Astrocyte of the spinal cord (primary cell): ENCODE results near the gene CKMT2.

Experiments used
- DNase-seq: peaks from one replicate; pipeline ENCODE4 v3.0.0; 2011; ENCODE audit warnings: low read depth, low spot score
- H3K4me3 ChIP-seq: 2 replicates; pipeline ENCODE4 v1.5.1; 2011; ENCODE audit warnings: low read depth, mild to moderate bottlenecking, low read length, moderate library complexity
- in situ Hi-C: cut with HindIII; loops from 2 replicates; pipeline ENCODE4 v1.10.0; 2017; ENCODE audit warnings: low sequenced_read_pairs
- TF ChIP-seq, protein P1 (sequence below): IDR thresholded peaks from 2 replicates; pipeline ENCODE4 v1.5.1; 2012; ENCODE audit warnings: low read depth, mild to moderate bottlenecking, low read length, inconsistent platforms

CKMT2 gene

DNA sequence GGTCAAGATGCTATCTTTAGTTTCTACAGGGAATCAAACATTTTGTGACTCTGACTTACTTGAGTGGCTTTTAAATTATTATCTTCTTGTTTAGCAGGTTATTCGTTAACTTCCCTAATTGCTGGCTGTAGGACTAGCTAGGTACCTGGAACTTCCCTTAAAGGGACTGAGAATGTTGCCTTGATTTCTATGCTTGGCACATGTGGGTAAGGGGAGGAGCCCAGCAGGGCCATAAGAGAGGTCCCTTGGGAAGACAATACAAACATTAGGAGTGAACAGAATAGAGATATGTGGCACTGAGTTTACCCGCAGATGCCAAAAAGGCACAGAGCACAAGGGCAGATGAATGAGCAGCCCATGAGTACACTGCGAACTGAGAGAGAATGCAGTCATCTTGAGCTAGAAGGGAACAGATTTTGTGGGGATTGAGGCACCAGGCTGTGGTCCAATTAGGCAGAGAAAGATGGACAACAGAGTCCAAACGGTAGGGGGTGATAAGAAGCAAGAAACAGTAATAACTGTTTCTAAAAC is 9.8 kb downstream of the CKMT2 start:
- no peak overlapping the region for H3K4me3 ChIP-seq
- DNase-seq, result no peak
- TF ChIP-seq, protein P1, sequence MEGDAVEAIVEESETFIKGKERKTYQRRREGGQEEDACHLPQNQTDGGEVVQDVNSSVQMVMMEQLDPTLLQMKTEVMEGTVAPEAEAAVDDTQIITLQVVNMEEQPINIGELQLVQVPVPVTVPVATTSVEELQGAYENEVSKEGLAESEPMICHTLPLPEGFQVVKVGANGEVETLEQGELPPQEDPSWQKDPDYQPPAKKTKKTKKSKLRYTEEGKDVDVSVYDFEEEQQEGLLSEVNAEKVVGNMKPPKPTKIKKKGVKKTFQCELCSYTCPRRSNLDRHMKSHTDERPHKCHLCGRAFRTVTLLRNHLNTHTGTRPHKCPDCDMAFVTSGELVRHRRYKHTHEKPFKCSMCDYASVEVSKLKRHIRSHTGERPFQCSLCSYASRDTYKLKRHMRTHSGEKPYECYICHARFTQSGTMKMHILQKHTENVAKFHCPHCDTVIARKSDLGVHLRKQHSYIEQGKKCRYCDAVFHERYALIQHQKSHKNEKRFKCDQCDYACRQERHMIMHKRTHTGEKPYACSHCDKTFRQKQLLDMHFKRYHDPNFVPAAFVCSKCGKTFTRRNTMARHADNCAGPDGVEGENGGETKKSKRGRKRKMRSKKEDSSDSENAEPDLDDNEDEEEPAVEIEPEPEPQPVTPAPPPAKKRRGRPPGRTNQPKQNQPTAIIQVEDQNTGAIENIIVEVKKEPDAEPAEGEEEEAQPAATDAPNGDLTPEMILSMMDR, result no peak
- in situ Hi-C loops, result no loop called here

DNA sequence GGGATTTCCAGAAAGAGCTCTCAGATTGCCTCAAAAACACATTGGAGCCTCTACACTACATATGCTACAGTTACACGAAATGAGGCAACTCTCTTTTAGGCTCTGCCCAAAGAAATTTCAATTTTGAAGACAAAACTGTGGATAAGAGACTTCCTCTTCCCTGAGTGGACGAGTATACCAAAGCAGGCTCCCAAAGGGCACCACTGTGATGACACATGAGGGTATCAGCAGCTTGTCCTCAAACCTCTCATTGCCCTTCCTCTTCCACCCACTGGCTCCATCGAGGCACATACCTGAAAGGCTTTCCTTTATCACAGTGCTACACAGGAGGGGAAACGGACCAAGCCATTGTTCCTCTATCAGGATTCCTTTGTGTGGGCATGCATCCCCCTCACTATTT is 11.3 kb downstream of the CKMT2 start:
- in situ Hi-C loops, result no loop called here
- H3K4me3 ChIP-seq, result no peak overlapping the region
- no peak for DNase-seq
- TF ChIP-seq, protein P1, result no peak

DNA sequence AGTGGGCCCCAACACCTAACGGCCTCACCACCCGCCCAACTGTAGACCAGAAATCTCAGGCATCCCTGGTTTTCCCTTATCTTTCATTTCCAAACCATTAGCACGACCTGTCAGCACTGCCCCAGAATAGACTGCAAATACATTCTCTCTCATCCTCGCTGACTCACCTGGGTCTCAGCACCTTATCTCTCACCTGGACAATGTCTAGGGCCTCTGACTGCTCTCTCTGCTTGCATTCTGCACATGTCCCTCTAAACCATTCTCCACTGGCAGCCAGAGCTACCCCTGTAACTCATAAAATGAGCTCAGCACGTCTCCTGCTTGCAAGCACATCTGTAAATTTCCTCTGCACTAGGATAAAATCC is 12.7 kb downstream of the CKMT2 start:
- H3K4me3 ChIP-seq, result no peak overlapping the region
- TF ChIP-seq, protein P1, result no peak
- DNase-seq, result no peak
- in situ Hi-C loops, result no loop called here

DNA sequence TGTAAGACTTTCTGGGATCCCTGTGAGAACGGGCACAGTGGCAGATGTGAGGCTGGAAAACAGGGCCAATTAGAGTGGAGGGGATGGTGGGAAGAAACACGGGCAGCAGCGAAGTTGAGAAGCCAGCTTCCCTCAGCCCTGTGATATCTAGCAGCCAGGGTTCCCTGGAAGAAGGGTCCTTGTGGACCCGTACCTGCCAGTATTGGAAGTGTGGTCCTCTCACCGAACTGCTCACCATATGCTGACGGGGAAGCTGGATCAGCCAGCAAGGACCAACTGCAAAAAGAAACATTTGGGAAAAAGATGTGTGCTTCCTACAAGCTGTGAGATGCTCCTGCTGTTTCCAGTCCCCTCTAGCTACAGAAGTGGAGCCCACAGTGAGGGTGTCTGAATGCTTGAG is 13.6 kb downstream of the CKMT2 start:
- in situ Hi-C loops, result no loop called here
- H3K4me3 ChIP-seq, result no peak overlapping the region
- TF ChIP-seq, protein P1, result no peak
- DNase-seq, result no peak

DNA sequence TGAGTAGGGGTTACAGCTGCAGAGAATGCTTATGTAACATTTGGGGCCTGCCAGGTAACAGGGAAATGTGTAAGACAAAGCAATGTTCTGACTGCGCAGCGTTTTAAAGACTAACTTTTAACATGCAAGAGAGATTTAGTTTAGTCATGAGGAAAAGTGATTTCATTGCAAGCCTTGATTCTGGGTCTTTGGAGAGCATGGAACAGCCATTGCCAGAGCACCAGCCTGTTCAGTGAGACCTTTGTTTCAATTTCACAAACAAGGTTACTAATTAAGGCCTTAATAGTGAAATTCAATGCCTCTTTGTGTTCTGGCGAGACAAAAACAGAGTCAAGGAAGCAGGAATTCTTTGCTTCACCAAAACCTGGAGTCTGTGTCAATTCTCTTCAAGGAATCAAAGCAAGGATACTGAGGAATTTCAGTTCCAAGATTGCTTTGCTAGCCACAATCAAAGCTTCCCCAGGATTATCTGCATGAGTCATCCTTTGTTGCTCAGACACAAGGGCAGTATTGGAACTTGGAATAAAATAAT is 14.4 kb downstream of the CKMT2 start:
- H3K4me3 ChIP-seq, result no peak overlapping the region
- in situ Hi-C loops, result no loop called here
- DNase-seq, result peak; percentile 48
- TF ChIP-seq, protein P1, result no peak

DNA sequence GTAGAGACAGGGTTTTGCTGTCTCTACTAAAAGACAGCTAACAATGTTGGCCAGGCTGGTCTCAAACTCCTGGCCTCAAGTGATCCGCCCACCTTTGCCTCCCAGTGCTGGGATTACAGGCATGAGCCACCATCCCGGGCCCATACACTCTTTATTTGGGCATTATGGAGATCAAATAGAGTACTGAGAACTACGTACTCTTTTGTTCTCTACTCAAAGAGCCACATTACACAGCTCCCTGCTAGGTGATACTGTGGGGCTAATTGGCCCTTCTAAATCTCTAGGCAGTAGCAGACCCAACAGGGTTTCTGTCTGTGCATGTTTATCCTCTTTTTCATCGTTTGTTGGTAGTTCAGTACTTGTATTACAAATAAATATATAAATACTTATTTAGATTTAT is 16.1 kb downstream of the CKMT2 start:
- H3K4me3 ChIP-seq, result no peak overlapping the region
- in situ Hi-C loops, result no loop called here
- TF ChIP-seq, protein P1, result no peak
- DNase-seq, result no peak
